ENCODE measurements around the gene MSL2.
"Not testable (repeated sequence)": the region's sequence is repeated elsewhere in the genome, so short reads cannot be mapped to it uniquely, and the experiment has no call there.

MSL2 gene

GRCh38 chr3:136141891-136142290 lies 54.2 kb downstream of the MSL2 start:
- DNase-seq = no peak

GRCh38 chr3:136141291-136141785 lies 54.8 kb downstream of the MSL2 start:
- no peak for DNase-seq

GRCh38 chr3:136136454-136136853 lies 59.7 kb downstream of the MSL2 start:
- DNase-seq = no peak

- DNase-seq = no peak
Observed at GRCh38 chr3:136135039-136135802, 60.9 kb downstream of the MSL2 start.

GRCh38 chr3:136134091-136134490 lies 62.0 kb downstream of the MSL2 start:
- no peak for DNase-seq

- not testable (repeated sequence) for DNase-seq
Observed at GRCh38 chr3:136131647-136132046, 64.5 kb downstream of the MSL2 start.

GRCh38 chr3:136122006-136122405 lies 74.1 kb downstream of the MSL2 start:
- no peak for DNase-seq

GRCh38 chr3:136120373-136121348 lies 75.5 kb downstream of the MSL2 start:
- no peak for DNase-seq

- not testable (repeated sequence) for DNase-seq
Observed at GRCh38 chr3:136119783-136120182, 76.4 kb downstream of the MSL2 start.

- DNase-seq = not testable (repeated sequence)
Observed at GRCh38 chr3:136119332-136119731, 76.8 kb downstream of the MSL2 start.

- no peak for DNase-seq
Observed at GRCh38 chr3:136114421-136114820, 81.7 kb downstream of the MSL2 start.

- no peak for DNase-seq
Observed at GRCh38 chr3:136110481-136110880, 85.7 kb downstream of the MSL2 start.

GRCh38 chr3:136109499-136109898 lies 86.6 kb downstream of the MSL2 start:
- DNase-seq = no peak

- DNase-seq = no peak
Observed at GRCh38 chr3:136106101-136106500, 90.0 kb downstream of the MSL2 start.

- DNase-seq = no peak
Observed at GRCh38 chr3:136105044-136105443, 91.1 kb downstream of the MSL2 start.

Data from activated CD4-positive, alpha-beta T cell treated with anti-CD3 and anti-CD28 coated beads for 1 hour (primary cell).